ENCODE data around the gene NAXD. TPM values are rescaled to one million over a fixed set of nuclear protein-coding genes. Genes with fewer than 3 reads are reported as not detected.

NAXD gene
- total RNA-seq, 4 donors from 2014 or later = 20.4 to 25.8 (median 24.2) TPM

- DNase-seq (ENCODE audit: low spot score) (no peak), ATAC-seq (ENCODE audit: low FRiP score) (no peak)
- TF ChIP-seq CTCF (IDR thresholded peaks at IDR 0.05) = no peak
These were observed 41.2 kb upstream of the NAXD start for GRCh38 chr13:110574161-110574560.

- no peak for TF ChIP-seq CTCF (IDR thresholded peaks at IDR 0.05)
- DNase-seq (ENCODE audit: low spot score) (no peak), ATAC-seq (ENCODE audit: low FRiP score) (no peak)
These were observed 39.8 kb upstream of the NAXD start for GRCh38 chr13:110575322-110576069.

GRCh38 chr13:110576070-110576394 lies 39.3 kb upstream of the NAXD start:
- DNase-seq (ENCODE audit: low spot score) (no peak), ATAC-seq (ENCODE audit: low FRiP score) (no peak)
- no peak for TF ChIP-seq CTCF (IDR thresholded peaks at IDR 0.05)

- no peak for TF ChIP-seq CTCF (IDR thresholded peaks at IDR 0.05)
- DNase-seq (ENCODE audit: low spot score) = no peak
- ATAC-seq (ENCODE audit: low FRiP score) = no peak
These were observed 38.4 kb upstream of the NAXD start for GRCh38 chr13:110576736-110577476.

GRCh38 chr13:110578363-110578762 lies 37.0 kb upstream of the NAXD start:
- ATAC-seq (ENCODE audit: low FRiP score) = no peak
- TF ChIP-seq CTCF (IDR thresholded peaks at IDR 0.05) = no peak
- DNase-seq (ENCODE audit: low spot score) = no peak

- no peak for DNase-seq (ENCODE audit: low spot score)
- no peak for TF ChIP-seq CTCF (IDR thresholded peaks at IDR 0.05)
- no peak for ATAC-seq (ENCODE audit: low FRiP score)
These were observed 34.5 kb upstream of the NAXD start for GRCh38 chr13:110580800-110581199.

All from omental fat pad (tissue), 4 donors.